ENCODE data around the gene NSD2.

- TF ChIP-seq, protein P1, sequence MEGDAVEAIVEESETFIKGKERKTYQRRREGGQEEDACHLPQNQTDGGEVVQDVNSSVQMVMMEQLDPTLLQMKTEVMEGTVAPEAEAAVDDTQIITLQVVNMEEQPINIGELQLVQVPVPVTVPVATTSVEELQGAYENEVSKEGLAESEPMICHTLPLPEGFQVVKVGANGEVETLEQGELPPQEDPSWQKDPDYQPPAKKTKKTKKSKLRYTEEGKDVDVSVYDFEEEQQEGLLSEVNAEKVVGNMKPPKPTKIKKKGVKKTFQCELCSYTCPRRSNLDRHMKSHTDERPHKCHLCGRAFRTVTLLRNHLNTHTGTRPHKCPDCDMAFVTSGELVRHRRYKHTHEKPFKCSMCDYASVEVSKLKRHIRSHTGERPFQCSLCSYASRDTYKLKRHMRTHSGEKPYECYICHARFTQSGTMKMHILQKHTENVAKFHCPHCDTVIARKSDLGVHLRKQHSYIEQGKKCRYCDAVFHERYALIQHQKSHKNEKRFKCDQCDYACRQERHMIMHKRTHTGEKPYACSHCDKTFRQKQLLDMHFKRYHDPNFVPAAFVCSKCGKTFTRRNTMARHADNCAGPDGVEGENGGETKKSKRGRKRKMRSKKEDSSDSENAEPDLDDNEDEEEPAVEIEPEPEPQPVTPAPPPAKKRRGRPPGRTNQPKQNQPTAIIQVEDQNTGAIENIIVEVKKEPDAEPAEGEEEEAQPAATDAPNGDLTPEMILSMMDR (IDR thresholded peaks at IDR 0.05): no peak
- no peak for TF ChIP-seq POLR2A (IDR thresholded peaks at IDR 0.05)
Observed at GRCh38 chr4:2007804-2008670, 136.8 kb downstream of the NSD2 start.

Measured in testis (tissue), 2 donors.